Psoas muscle (tissue), 8 donors: Measurements from ENCODE around the gene F8A2. TPM values are rescaled to one million over a fixed set of nuclear protein-coding genes. Genes with fewer than 3 reads are reported as not detected.
"Not testable (repeated sequence)": the region's sequence is repeated elsewhere in the genome, so short reads cannot be mapped to it uniquely, and the experiment has no call there.

Source experiments
- ATAC-seq, 4 donors: fragments of 200-7000 bp; cut with Tn5 transposase; one replicate each; pipeline ENCODE4 v1.9.1; 2020; ENCODE audit warnings: moderate library complexity in 3 of 4, mild to moderate bottlenecking in 2 of 4
- DNase-seq, 2 donors: peaks; one replicate each; pipeline ENCODE4 v3.0.0-alpha.2; 2020
- H3K27ac ChIP-seq: fragments of 200-600 bp; one replicate; pipeline ENCODE4 v1.8.0; 2022
- H3K27me3 ChIP-seq, 3 donors: fragments of 200-600 bp in 1 of 3; one replicate each; pipeline versions ENCODE4 v1.6.1 to v1.8.0; 2013 to 2022; ENCODE audit warnings: low read length in 2 of 3, mild to moderate bottlenecking in 2 of 3, moderate library complexity in 1 of 3; ENCODE audit not compliant: insufficient read depth in 3 of 3
- H3K36me3 ChIP-seq, 2 donors: fragments of 200-600 bp in 1 of 2; one replicate each; pipeline versions ENCODE4 v1.6.1 to v1.8.0; 2013 to 2022; ENCODE audit warnings: low read depth in 1 of 2, mild to moderate bottlenecking in 1 of 2, moderate library complexity in 1 of 2; ENCODE audit not compliant: insufficient read depth in 1 of 2
- H3K4me1 ChIP-seq: fragments of 200-600 bp; one replicate; pipeline ENCODE4 v1.8.0; 2022
- H3K4me3 ChIP-seq: fragments of 200-600 bp; one replicate; pipeline ENCODE4 v1.8.0; 2022; ENCODE audit warnings: mild to moderate bottlenecking
- H3K9me3 ChIP-seq: fragments of 200-600 bp; one replicate; pipeline ENCODE4 v1.8.0; 2022
- CTCF ChIP-seq: fragments of 200-600 bp; IDR thresholded peaks from one replicate; pipeline ENCODE4 v1.8.0; 2022; ENCODE audit warnings: antibody characterized with exemption
- WGBS, 3 donors: extraction: QIAGEN DNeasy Blood & Tissue Kit; methylation state at CpG; one replicate each; pipeline versions ENCODE4 v1.1.6 to v1.1.7; 2013; 5-methylcytosine and 5-hydroxymethylcytosine counted together
- intact Hi-C, 2 donors: fragments of 100-400 bp; cut with DNase I; formaldehyde crosslinking; loops; one replicate each; pipeline versions ENCODE4 v1.11.0 to v1.14.2; 2022
- long read RNA-seq, 2 donors: library from polyadenylated mRNA; unstranded; transcript quantifications; one replicate each; pipeline ENCODE4 v2.0.0, GENCODE V29; 2021
- polyA plus RNA-seq, 3 donors: library from polyadenylated mRNA; stranded (reverse); fragments of 200-250 nt; gene quantifications; one replicate each; pipeline ENCODE4 v1.2.3, GENCODE V29; 2013
- total RNA-seq, 4 donors: library from RNA; stranded (reverse); fragmentation: NEBNext Ultra II Directional in 2 of 4; extraction: Animal tissue kit (Norgen Biotek cat#: 25700) in 2 of 4; gene quantifications; one replicate each; pipeline versions ENCODE4 v1.2.1 to v1.2.4, GENCODE V29; 2021 to 2023
- donor health status: healthy with polysubstance abuse.
- donor health status: DM: no; HTN: no; CAD: no; lungs with moderate emphysema.
- donor health status: Bipolar disorder and iron deficiency.
- donor health status: healthy.
- donor health status: DM: yes; HTN: yes; CAD: no.
- donor health status: DM: no; HTN: no; CAD: no.
- donor health status: DM: no; HTN: no; CAD: no.
- donor health status: DM: yes; HTN: yes; CAD: no.

F8A2 gene
- total RNA-seq: not detected
- not detected for polyA plus RNA-seq
- long read RNA-seq, donor 1: 0 reads
- long read RNA-seq, donor 2, transcript F8A2-201 (1 exons, 1,116 nt): major isoform, 27 of 27 reads
- long read RNA-seq, donor 2, partial matches to known transcripts: 0 of 27 reads
- long read RNA-seq, donor 2, other reads (novel, unspliced or antisense): 0 of 27 reads

- no CpG with 5 or more reads among the region's 90 CpGs for WGBS, 3 donors
- DNase-seq, intact Hi-C loops, H3K36me3 ChIP-seq, H3K9me3 ChIP-seq, H3K4me3 ChIP-seq, H3K4me1 ChIP-seq, H3K27me3 ChIP-seq, H3K27ac ChIP-seq: not testable (repeated sequence)
- peak; percentile 76 to 88 (median 85) for ATAC-seq
Measured at GRCh38 chrX:155381843-155382528, at the start of gene F8A2. Gene F8A2, plus strand, starts transcription at chrX:155382095. Its CDS starts 20 bp downstream, at chrX:155382115.

GRCh38 chrX:155333544-155334100 lies 48.3 kb upstream of the F8A2 start:
- Histone ChIP-seq H3K4me1 (no peaks in the 10 kb centered on the region), H3K9me3 (no peaks in the 10 kb centered on the region), H3K27me3 (no peaks in the 10 kb centered on the region), H3K4me3 (peak overlapping the region; percentile 58), H3K36me3 (no peaks in the 10 kb centered on the region), H3K27ac (peak overlapping the region; percentile 27)
- TF ChIP-seq CTCF: no peak
- 44 to 63% (median 58%) methylated on average over 2 of the region's 2 CpGs for WGBS, 3 donors
- no peak for ATAC-seq
- no peak for DNase-seq
- intact Hi-C loops: no loop called here

DNA sequence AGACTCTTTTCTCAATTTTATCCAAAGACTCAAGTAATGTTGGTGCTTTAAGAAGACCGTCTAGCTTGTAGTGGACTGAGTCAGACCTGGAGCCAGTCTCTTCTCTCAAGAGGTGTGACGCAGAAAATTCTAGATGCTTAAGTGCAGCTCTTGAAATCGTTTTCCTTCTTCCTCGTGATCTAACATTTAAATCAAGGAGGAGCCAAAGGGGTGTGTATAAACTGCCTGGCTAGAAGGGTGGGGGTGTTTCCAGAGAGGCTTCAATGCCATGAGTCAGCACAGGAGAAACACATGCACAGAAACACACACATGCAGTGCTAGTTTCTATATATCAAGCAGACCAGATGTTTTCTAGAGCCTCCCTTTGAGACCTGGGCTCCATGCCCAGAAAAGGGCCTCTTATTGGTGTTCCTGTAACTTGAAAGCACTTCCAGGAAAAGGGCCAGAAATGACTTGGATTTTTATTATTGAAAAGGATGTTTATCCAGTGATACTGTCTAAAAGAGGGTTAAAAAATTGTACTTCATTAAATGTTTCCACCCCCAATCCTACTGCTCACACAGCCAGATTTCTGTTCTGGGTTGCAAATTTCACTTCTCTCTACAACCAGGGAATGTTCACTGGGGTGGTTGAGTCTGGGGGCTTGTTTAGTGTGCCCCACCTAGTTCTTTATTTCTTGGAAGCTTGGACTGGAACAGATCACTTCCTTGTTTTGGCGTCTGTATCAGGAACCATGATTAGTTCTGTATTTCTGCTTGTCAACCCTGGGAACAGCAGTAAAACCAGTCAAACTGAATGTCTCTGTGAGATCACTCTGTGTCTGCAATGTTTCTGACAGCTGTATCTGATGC lies 47.2 kb upstream of the F8A2 start, which contains the start of gene CLIC2:
TSS of gene CLIC2 (minus strand) at position 129 of the 851 bp plus-strand sequence. CDS start 187 bp downstream, outside the sequence.
- peak within 1 kb of the TSS; percentile 27 for H3K27ac ChIP-seq

GRCh38 chrX:155335337-155335712 lies 46.6 kb upstream of the F8A2 start:
- WGBS, 3 donors: 3 to 23% (median 14%) methylated on average over 1 of the region's 1 CpG
- ATAC-seq: not testable (repeated sequence)

More for the DNA sequence above, 47.2 kb upstream of the F8A2 start, which contains the start of gene CLIC2:
- Histone ChIP-seq H3K27me3 (no peaks in the 10 kb centered on the region), H3K4me1 (no peaks in the 10 kb centered on the region), H3K36me3 (no peaks in the 10 kb centered on the region), H3K9me3 (no peaks in the 10 kb centered on the region), H3K4me3 (peak within 1 kb of the TSS; percentile 58)
- intact Hi-C loops: no loop called here
- no peak for TF ChIP-seq CTCF
- 24 to 37% (median 26%) methylated on average over 5 of the region's 5 CpGs for WGBS, 3 donors
- peak; percentile 17 to 56 (median 52) for ATAC-seq
- no peak for DNase-seq

GRCh38 chrX:155345689-155346088 lies 36.2 kb upstream of the F8A2 start:
- ATAC-seq, intact Hi-C loops, H3K27me3 ChIP-seq, H3K36me3 ChIP-seq, H3K27ac ChIP-seq, DNase-seq, H3K9me3 ChIP-seq, H3K4me1 ChIP-seq, H3K4me3 ChIP-seq: not testable (repeated sequence)
- no CpG with 5 or more reads among the region's 1 CpG for WGBS, 3 donors

More at GRCh38 chrX:155335337-155335712, 46.6 kb upstream of the F8A2 start:
- H3K9me3 ChIP-seq, DNase-seq, H3K4me1 ChIP-seq, H3K4me3 ChIP-seq, H3K27me3 ChIP-seq, intact Hi-C loops, H3K36me3 ChIP-seq, H3K27ac ChIP-seq: not testable (repeated sequence)

- H3K4me1 ChIP-seq, intact Hi-C loops, H3K27ac ChIP-seq, H3K27me3 ChIP-seq, H3K36me3 ChIP-seq, H3K9me3 ChIP-seq, DNase-seq, H3K4me3 ChIP-seq: not testable (repeated sequence)
- no CpG with 5 or more reads among the region's 4 CpGs for WGBS, 3 donors
- peak; percentile 53 to 88 (median 69) for ATAC-seq
Measured at GRCh38 chrX:155349448-155349847, 32.4 kb upstream of the F8A2 start.

DNA sequence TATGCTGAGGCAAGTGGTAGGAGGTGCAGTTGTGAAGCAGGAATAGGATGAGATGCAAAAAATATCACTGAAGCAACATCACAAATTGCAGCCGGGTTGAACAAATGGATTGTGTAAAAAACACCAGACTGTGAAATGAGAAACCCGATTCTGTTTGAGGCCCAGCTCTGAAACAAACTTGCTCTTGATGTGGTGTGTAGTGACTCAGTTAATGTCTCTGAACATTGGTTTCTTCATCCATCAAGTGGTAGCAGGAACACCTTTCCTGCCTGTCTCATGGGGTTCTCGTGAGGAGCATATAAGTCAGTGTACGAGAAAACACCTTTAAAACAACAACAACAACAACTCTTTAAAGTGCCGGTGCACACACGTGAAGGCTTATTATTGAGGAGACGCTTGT lies 18.2 kb upstream of the F8A2 start:
- ATAC-seq, intact Hi-C loops, DNase-seq: not testable (repeated sequence)

DNA sequence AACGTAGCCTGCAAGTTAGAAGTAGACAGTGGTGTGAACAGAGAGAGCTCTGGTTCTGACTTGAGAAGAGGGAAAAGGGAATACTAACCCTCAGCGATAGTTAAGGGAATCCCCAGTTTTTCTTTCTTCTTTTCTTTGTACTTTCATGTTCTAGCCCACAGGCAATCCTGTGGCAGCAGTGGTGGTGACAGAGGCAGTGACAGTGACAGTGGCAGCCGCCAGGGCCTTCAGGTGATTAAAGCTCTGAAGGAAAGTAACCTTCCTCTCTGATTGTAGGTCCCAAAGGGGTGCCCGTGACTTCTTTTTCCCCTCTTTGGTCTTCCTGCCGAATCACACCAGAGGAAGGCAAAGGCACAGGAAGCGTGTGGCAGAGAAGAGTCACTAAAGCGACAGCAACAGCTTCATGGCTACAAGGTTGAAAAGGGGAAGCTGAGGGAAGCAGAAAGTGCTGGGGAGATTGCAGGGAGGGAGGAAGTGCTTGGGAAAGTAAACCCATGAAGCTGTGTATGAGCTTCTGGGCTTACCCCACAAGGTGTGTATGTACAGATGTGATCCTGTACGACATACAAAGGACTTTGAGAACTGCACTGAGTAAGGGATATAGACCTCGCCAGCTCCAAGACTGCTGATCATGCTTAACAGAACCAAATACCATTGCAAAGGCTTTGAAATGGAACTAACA lies 8.0 kb upstream of the F8A2 start:
- H3K27me3 ChIP-seq, H3K9me3 ChIP-seq, ATAC-seq, intact Hi-C loops, H3K36me3 ChIP-seq, H3K4me3 ChIP-seq, H3K4me1 ChIP-seq, H3K27ac ChIP-seq, DNase-seq: not testable (repeated sequence)
- no CpG with 5 or more reads among the region's 9 CpGs for WGBS, 3 donors

More for the DNA sequence above, 18.2 kb upstream of the F8A2 start:
- WGBS, 3 donors: no CpG with 5 or more reads among the region's 7 CpGs
- H3K36me3 ChIP-seq, H3K4me3 ChIP-seq, H3K27ac ChIP-seq, H3K27me3 ChIP-seq, H3K9me3 ChIP-seq, H3K4me1 ChIP-seq: not testable (repeated sequence)
